NB4 (cell line): ENCODE results near the gene RMC1.

Experiments
- POLR2A ChIP-seq: IDR thresholded peaks from 2 replicates; pipeline ENCODE4 v1.6.1; 2011; ENCODE audit warnings: mild to moderate bottlenecking; ENCODE audit not compliant: insufficient read length; ENCODE audit errors: extremely low read depth
- TF ChIP-seq, protein P1 (sequence below): IDR thresholded peaks from one replicate; pipeline ENCODE4 v1.5.1; 2012; ENCODE audit warnings: low read depth, low read length
- TF ChIP-seq, protein P2 (sequence below): IDR thresholded peaks from 2 replicates; pipeline ENCODE4 v1.6.1; 2011; ENCODE audit warnings: low read depth, low read length

DNA sequence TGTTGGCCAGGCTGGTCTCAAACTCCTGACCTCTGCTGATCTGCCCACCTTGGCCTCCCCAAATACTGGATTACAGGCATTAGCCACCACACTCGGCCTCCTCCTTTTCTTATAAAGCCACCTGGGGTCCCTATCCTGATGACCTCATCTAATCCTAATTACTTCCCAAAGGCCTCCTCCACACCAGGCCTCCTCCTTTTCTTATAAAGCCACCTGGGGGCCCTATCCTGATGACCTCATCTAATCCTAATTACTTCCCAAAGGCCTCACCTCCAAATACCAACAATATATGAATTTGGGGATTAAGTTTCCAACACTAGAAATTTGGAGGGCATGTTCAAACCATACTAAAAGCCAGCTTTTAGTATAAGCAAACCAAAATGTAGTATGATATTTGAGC, 9.7 kb upstream of the RMC1 start:
- TF ChIP-seq, protein P1, sequence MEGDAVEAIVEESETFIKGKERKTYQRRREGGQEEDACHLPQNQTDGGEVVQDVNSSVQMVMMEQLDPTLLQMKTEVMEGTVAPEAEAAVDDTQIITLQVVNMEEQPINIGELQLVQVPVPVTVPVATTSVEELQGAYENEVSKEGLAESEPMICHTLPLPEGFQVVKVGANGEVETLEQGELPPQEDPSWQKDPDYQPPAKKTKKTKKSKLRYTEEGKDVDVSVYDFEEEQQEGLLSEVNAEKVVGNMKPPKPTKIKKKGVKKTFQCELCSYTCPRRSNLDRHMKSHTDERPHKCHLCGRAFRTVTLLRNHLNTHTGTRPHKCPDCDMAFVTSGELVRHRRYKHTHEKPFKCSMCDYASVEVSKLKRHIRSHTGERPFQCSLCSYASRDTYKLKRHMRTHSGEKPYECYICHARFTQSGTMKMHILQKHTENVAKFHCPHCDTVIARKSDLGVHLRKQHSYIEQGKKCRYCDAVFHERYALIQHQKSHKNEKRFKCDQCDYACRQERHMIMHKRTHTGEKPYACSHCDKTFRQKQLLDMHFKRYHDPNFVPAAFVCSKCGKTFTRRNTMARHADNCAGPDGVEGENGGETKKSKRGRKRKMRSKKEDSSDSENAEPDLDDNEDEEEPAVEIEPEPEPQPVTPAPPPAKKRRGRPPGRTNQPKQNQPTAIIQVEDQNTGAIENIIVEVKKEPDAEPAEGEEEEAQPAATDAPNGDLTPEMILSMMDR: no peak
- TF ChIP-seq POLR2A: no peak
- TF ChIP-seq, protein P2, sequence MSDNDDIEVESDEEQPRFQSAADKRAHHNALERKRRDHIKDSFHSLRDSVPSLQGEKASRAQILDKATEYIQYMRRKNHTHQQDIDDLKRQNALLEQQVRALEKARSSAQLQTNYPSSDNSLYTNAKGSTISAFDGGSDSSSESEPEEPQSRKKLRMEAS: no peak
